ENCODE measurements around the gene EPB41L4A. TPM values are rescaled to one million over a fixed set of nuclear protein-coding genes. Genes with fewer than 3 reads are reported as not detected.

EPB41L4A gene
- total and polyA plus RNA-seq, 2 donors (not counting 1 experiment from before 2014, with no cell fraction given): 0.23 to 0.50 TPM

DNA sequence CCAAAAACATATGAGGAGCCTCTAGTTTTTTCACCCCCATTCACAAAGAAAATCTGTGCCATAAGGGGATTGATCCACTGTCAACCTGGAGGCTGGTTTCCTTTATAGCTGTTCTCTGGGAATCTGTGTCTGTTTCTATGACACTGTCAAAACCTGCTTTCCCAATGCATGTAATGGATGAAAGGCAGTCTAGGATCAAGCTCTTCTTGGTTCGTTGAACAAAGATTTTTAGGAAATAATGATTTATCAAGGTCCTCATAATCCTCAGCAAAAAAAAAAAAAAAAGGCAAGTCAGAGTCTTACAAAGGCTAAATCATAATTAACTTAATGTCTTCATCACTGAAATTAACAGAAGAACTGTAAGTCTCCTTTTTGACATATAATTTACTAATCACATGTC lies 16.0 kb downstream of the EPB41L4A start:
- no peaks in the 10 kb centered on the region for H3K79me2 ChIP-seq (ENCODE audit: control insufficient read depth, insufficient read depth, low read length)
- no peaks in the 10 kb centered on the region for H4K20me1 ChIP-seq (ENCODE audit: control insufficient read depth, extremely low read depth, insufficient read depth, low read length)
- H3K9me3 ChIP-seq (ENCODE audit: control insufficient read depth, insufficient read depth, low read depth, low read length): no peaks in the 10 kb centered on the region
- DNase-seq (ENCODE audit: low read depth in 2 of 2): no peak
- no peak overlapping the region for H3K9ac ChIP-seq (ENCODE audit: insufficient read depth, low read length)
- no peak overlapping the region for H3K27ac ChIP-seq (ENCODE audit: insufficient read depth, low read length)
- H3K27me3 ChIP-seq (ENCODE audit: control insufficient read depth, insufficient read depth, low read length): no peaks in the 10 kb centered on the region
- no peak for TF ChIP-seq EZH2 (IDR thresholded peaks at IDR 0.05; ENCODE audit: low read length, missing control alignments)
- TF ChIP-seq, protein P1, sequence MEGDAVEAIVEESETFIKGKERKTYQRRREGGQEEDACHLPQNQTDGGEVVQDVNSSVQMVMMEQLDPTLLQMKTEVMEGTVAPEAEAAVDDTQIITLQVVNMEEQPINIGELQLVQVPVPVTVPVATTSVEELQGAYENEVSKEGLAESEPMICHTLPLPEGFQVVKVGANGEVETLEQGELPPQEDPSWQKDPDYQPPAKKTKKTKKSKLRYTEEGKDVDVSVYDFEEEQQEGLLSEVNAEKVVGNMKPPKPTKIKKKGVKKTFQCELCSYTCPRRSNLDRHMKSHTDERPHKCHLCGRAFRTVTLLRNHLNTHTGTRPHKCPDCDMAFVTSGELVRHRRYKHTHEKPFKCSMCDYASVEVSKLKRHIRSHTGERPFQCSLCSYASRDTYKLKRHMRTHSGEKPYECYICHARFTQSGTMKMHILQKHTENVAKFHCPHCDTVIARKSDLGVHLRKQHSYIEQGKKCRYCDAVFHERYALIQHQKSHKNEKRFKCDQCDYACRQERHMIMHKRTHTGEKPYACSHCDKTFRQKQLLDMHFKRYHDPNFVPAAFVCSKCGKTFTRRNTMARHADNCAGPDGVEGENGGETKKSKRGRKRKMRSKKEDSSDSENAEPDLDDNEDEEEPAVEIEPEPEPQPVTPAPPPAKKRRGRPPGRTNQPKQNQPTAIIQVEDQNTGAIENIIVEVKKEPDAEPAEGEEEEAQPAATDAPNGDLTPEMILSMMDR (conservative IDR thresholded peaks at IDR 0.05 in 1 of 2, IDR thresholded peaks at IDR 0.05 in 1 of 2; ENCODE audit: low read depth in 1 of 2, low read length in 2 of 2): no peak
- no peak overlapping the region for H3K4me3 ChIP-seq (replicated peaks in 1 of 4; ENCODE audit: control extremely low read depth in 1 of 4, insufficient read depth in 1 of 4, low read depth in 3 of 4, low read length in 4 of 4)
- H3K4me2 ChIP-seq (ENCODE audit: extremely low read depth, insufficient read depth, low read length): no peak overlapping the region
- no peaks in the 10 kb centered on the region for H3K4me1 ChIP-seq (ENCODE audit: control insufficient read depth, extremely low read depth, insufficient read depth, low read length)
- H3K36me3 ChIP-seq (ENCODE audit: control insufficient read depth, insufficient read depth, low read length): no peaks in the 10 kb centered on the region
- no peak overlapping the region for H2AFZ ChIP-seq (ENCODE audit: low read length)

DNA sequence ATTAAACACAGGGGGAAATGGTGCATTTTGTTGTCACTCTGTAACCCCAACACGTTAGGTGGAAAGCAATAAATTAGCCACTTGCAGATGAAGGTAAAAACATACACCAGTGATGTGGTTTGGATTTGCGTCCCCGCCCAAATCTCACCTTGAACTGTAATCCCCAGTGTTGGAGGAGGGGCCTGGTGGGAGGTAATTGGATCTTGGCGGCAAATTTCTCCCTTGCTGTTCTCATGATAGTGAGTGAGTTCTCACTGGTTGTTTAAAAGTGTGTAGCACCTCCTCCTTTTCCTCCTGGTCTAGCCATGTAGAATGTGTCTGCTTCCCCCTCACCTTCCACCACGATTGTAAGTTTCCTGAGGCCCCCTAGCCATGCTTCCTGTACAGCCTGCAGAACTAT lies 17.2 kb downstream of the EPB41L4A start:
- H3K27me3 ChIP-seq (ENCODE audit: control insufficient read depth, insufficient read depth, low read length): no peaks in the 10 kb centered on the region
- H3K4me2 ChIP-seq (ENCODE audit: extremely low read depth, insufficient read depth, low read length): no peak overlapping the region
- no peaks in the 10 kb centered on the region for H4K20me1 ChIP-seq (ENCODE audit: control insufficient read depth, extremely low read depth, insufficient read depth, low read length)
- H3K79me2 ChIP-seq (ENCODE audit: control insufficient read depth, insufficient read depth, low read length): no peaks in the 10 kb centered on the region
- H3K4me1 ChIP-seq (ENCODE audit: control insufficient read depth, extremely low read depth, insufficient read depth, low read length): no peaks in the 10 kb centered on the region
- no peak overlapping the region for H3K9ac ChIP-seq (ENCODE audit: insufficient read depth, low read length)
- H3K36me3 ChIP-seq (ENCODE audit: control insufficient read depth, insufficient read depth, low read length): no peaks in the 10 kb centered on the region
- H3K4me3 ChIP-seq (replicated peaks in 1 of 4; ENCODE audit: control extremely low read depth in 1 of 4, insufficient read depth in 1 of 4, low read depth in 3 of 4, low read length in 4 of 4): no peak overlapping the region
- H3K9me3 ChIP-seq (ENCODE audit: control insufficient read depth, insufficient read depth, low read depth, low read length): no peaks in the 10 kb centered on the region
- no peak for DNase-seq (ENCODE audit: low read depth in 2 of 2)
- H2AFZ ChIP-seq (ENCODE audit: low read length): no peak overlapping the region
- H3K27ac ChIP-seq (ENCODE audit: insufficient read depth, low read length): no peak overlapping the region
- TF ChIP-seq, protein P1 (conservative IDR thresholded peaks at IDR 0.05 in 1 of 2, IDR thresholded peaks at IDR 0.05 in 1 of 2; ENCODE audit: low read depth in 1 of 2, low read length in 2 of 2): no peak
- TF ChIP-seq EZH2 (IDR thresholded peaks at IDR 0.05; ENCODE audit: low read length, missing control alignments): no peak

DNA sequence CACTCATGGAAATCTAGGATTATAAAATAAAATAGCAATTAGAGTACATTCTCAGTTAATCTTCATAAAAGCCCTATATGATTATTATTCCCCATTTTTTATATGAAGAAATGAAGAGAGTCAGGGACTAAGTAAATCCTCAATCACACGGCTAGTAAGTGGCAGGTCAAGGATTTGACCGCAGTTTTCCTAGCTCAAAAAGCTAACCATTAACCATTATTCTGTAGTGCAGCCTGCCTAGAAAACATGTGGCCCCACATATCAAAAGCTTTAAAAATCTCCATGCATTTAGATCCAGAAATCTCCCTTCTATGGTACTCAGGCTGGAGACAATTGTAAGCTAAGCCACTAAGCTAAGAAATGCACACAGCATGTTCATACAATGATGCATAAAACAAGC lies 21.4 kb downstream of the EPB41L4A start:
- Histone ChIP-seq H3K4me1 (ENCODE audit: control insufficient read depth, extremely low read depth, insufficient read depth, low read length) (no peaks in the 10 kb centered on the region), H3K4me2 (ENCODE audit: extremely low read depth, insufficient read depth, low read length) (no peak overlapping the region), H3K27me3 (ENCODE audit: control insufficient read depth, insufficient read depth, low read length) (no peaks in the 10 kb centered on the region), H3K36me3 (ENCODE audit: control insufficient read depth, insufficient read depth, low read length) (no peaks in the 10 kb centered on the region), H3K9ac (ENCODE audit: insufficient read depth, low read length) (no peak overlapping the region), H3K79me2 (ENCODE audit: control insufficient read depth, insufficient read depth, low read length) (no peaks in the 10 kb centered on the region), H3K27ac (ENCODE audit: insufficient read depth, low read length) (no peak overlapping the region), H3K9me3 (ENCODE audit: control insufficient read depth, insufficient read depth, low read depth, low read length) (no peaks in the 10 kb centered on the region), H3K4me3 (replicated peaks in 1 of 4; ENCODE audit: control extremely low read depth in 1 of 4, insufficient read depth in 1 of 4, low read depth in 3 of 4, low read length in 4 of 4) (no peak overlapping the region), H2AFZ (ENCODE audit: low read length) (no peak overlapping the region), H4K20me1 (ENCODE audit: control insufficient read depth, extremely low read depth, insufficient read depth, low read length) (no peaks in the 10 kb centered on the region)
- no peak for DNase-seq (ENCODE audit: low read depth in 2 of 2)
- TF ChIP-seq, protein P1 (conservative IDR thresholded peaks at IDR 0.05 in 1 of 2, IDR thresholded peaks at IDR 0.05 in 1 of 2; ENCODE audit: low read depth in 1 of 2, low read length in 2 of 2): no peak

Data from fibroblast of lung (primary cell).